ENCODE data around the gene CELSR1.
"Not testable (repeated sequence)": the region's sequence is repeated elsewhere in the genome, so short reads cannot be mapped to it uniquely, and the experiment has no call there.

Gene CELSR1

DNA sequence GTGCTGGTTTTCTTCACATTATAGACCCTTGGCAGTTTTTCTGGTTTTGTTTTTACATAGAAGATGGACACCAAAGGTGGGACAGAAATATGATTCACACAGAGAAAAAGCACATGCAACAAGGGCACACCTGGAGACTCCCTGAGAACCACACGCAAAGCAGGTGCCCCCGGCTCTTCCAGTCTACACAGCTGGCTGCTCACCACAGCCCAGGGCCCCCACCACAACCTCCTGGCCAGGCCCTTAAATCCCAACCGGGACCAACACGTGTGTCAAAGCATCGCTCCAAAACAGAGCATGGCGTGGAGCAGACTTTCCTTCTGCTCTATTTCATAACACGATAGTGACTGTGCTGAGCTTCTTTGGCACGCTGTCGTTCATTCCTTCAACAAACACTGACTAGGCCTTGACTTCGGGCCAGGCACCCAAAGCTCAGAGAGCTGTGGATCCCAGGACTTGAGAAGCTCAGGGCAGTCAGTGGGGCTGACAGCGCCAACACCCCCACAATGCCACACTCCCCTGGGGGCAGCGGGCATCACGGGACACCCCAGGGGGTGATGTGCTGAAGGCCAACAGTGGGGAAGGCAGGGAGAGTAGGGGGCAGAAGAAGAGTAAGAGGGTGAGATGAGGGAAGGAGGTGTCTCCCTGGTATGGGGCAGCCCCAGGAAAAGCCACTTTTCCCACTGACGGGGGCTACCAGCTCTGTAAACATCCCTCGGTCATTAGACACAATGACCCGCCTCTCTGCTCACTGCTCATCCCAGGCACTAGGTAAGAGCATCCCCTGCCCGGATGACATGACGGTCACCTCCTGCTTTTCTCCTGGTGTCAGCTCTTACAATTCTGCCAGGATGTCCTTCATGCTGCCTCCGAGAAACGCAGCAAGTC lies 26.0 kb downstream of the CELSR1 start:
- no peak for DNase-seq

GRCh38 chr22:46509416-46510089 lies 27.9 kb downstream of the CELSR1 start:
- no peak for DNase-seq

GRCh38 chr22:46508491-46508999 lies 28.9 kb downstream of the CELSR1 start:
- DNase-seq: no peak

- no peak for DNase-seq
Observed at GRCh38 chr22:46507451-46508425, 29.7 kb downstream of the CELSR1 start.

- DNase-seq: no peak
Observed at GRCh38 chr22:46504584-46504983, 32.8 kb downstream of the CELSR1 start.

- DNase-seq: no peak
Observed at GRCh38 chr22:46502440-46503175, 34.8 kb downstream of the CELSR1 start.

- no peak for DNase-seq
Observed at GRCh38 chr22:46501701-46502100, 35.7 kb downstream of the CELSR1 start.

DNA sequence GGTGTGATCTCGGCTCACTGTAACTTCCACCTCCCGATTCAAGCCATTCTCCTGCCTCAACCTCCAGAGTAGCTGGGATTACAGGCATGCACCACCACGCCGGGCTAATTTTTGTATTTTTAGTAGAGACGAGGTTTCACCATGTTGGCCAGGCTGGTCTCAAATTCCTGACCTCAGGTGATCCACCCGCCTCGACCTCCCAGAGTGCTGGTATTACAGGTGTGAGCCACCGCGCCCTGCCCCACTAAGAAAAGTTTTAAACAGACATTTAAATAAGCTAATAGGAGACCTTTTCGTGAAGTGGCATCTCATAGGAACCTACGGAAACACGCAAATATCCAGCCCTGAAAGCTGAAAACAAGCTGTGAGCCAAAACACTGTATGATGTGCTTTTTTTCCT lies 36.2 kb downstream of the CELSR1 start:
- DNase-seq: not testable (repeated sequence)

GRCh38 chr22:46500201-46500600 lies 37.2 kb downstream of the CELSR1 start:
- no peak for DNase-seq

GRCh38 chr22:46499805-46500189 lies 37.6 kb downstream of the CELSR1 start:
- no peak for DNase-seq

GRCh38 chr22:46491946-46492345 lies 45.5 kb downstream of the CELSR1 start:
- no peak for DNase-seq

DNA sequence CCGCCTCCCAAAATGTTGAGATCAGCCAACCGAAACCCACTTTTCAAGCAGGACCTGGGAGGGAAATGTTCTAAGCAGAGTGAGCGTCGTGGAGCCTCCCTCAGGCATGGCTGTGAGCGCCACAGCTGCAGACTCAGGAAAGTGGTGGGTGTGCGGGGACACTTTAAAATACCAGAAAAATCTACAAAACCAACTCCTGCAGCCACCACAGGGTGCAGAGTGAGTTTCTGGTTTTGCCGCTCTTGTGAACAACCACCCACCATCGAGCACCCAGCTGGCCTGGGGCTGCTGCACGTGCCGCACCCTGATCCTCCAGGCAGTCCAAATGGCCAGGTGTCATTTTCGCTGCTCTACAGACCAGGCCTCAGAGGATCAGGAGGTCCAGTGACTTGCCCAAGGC lies 46.9 kb downstream of the CELSR1 start:
- DNase-seq: no peak

GRCh38 chr22:46486996-46487717 lies 50.3 kb downstream of the CELSR1 start:
- DNase-seq: no peak

- no peak for DNase-seq
Observed at GRCh38 chr22:46484861-46485595, 52.4 kb downstream of the CELSR1 start.

GRCh38 chr22:46484156-46484860 lies 53.1 kb downstream of the CELSR1 start:
- no peak for DNase-seq

- no peak for DNase-seq
Observed at GRCh38 chr22:46483353-46483752, 54.1 kb downstream of the CELSR1 start.

- no peak for DNase-seq
Observed at GRCh38 chr22:46482056-46482675, 55.3 kb downstream of the CELSR1 start.

DNA sequence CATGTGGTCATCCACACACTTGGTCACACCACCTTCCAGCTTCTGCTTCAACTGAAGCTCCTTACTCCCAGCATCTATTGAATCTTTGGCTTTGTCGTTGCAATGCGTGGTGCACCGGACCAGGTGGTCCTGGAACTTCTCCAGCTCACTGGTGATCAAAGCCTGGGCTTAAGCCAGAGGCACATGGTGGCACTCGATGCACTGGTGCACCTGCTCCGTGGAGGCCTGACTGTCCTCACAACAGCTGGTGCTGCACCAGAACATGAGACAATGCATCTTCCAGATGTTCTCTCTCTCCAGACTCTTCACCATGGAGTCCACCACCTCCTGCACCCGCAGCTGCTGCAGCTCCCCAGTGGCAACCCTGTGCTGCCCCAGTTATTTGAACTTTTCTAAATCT lies 56.0 kb downstream of the CELSR1 start:
- no peak for DNase-seq

- DNase-seq: no peak
Observed at GRCh38 chr22:46480396-46480795, 57.0 kb downstream of the CELSR1 start.

DNA sequence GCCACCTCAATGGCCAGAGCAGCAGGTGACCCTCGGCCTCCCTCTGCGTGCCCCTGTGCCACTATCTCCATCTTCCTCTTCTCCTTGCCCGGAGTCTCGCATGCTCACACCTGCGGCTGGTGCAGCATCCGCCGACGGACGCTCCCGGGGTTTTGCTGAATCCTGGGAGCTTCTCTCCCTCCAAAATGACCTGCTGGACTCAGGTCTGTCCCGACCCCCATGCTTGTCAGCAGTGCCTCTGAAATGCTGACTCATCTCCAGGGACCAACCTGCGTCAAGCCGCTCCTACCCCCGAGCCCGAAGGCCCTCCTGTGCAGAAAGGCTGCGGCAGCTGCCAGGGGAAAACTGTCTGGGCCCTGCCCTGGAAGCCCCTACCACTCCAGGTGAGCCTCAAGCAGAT lies 58.4 kb downstream of the CELSR1 start:
- no peak for DNase-seq

All from stimulated activated naive CD4-positive, alpha-beta T cell (primary cell).